Activated CD8-positive, alpha-beta memory T cell treated with anti-CD3 and anti-CD28 coated beads, Interleukin-2, amount 50 U/mL, for 48 hours (primary cell): Measurements from ENCODE around the gene NBPF12.
"Not testable (repeated sequence)": the region's sequence is repeated elsewhere in the genome, so short reads cannot be mapped to it uniquely, and the experiment has no call there.

Experiments
- DNase-seq: peaks from one replicate; pipeline ENCODE4 v3.0.0-alpha.2; 2020

Gene NBPF12

DNA sequence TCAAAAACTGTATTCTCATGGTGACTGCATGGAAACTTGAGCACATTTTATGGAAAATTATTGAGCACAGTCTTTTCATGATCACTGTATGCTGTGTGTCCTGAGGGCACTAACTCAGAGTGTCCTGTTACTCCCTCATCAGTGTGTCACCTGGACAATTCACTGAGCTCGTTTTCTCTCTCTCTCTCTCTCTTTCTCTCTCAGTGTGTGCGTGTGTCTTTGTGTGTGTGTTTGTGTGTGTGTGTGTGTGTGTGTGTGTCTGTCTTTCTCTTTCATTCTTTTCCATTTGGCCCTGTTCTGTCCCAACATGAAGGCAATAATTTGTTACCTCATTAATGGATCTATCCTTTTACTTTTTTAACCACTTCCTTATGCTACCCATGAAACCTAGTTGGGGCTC, 49.4 kb downstream of the NBPF12 start:
- DNase-seq: not testable (repeated sequence)

DNA sequence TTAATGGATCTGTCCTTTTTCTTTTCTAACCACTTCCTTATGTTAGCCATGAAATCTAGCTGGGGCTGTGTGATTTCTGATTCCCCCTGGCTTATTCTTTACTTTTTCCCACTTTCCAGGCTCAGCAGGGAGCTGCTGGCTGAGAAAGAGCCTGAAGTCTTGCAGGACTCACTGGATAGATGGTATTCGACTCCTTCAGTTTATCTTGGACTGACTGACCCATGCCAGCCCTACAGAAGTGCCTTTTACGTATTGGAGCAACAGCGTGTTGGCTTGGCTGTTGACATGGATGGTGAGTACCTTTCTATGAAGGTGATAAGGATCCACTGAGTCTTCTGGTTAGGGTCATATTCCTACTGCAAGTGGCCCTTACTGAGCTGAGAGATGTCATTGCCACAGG, 51.3 kb downstream of the NBPF12 start:
- DNase-seq: not testable (repeated sequence)

GRCh38 chr1:147008495-147008894, 70.4 kb downstream of the NBPF12 start:
- DNase-seq: not testable (repeated sequence)

DNA sequence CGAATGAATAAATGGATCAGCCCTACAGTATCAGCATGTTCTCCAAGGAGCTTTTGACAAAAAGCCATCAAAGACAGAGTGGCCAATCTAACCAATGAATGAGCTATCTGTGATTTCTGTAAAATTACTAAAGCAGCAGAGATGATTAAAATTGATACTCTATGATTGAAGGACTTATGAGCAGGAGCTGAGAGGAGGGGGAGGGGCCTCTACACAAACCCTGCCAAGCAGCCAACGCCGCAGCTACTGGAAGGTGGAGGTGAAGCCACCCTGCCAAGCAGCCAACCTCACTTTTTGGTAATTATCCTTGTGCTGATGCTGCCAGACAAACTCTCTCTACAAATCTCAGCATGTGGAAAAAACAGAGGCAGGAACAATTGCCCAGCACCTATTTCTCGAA, 88.9 kb downstream of the NBPF12 start:
- DNase-seq: not testable (repeated sequence)

DNA sequence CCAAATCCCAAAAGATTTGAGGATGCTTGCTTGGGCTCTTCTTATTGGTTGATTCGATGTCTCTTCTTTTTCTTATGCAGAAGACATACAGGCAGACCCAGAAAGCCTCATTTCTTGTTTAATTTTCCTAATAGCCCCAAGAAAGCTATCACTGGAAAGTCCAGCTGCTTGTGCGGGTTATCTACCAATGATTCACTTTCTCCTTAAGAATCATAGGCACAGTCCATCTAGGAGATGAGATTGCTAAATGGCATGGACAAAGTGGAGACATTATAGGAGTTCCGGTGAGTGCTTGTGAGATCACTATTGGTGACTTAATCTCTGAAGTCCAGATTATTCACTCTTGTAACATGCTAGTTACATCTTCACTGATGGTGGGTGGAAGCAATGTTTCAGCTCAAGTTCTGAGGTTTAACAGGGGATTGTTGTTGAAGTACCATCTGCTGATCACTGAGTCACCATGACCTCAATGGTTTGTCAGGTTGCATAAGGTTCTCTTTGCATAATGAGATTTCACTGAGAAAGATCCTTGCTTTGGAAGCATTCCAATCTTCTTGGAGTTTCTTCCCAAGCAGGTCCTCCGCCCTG, 92.0 kb downstream of the NBPF12 start:
- not testable (repeated sequence) for DNase-seq

DNA sequence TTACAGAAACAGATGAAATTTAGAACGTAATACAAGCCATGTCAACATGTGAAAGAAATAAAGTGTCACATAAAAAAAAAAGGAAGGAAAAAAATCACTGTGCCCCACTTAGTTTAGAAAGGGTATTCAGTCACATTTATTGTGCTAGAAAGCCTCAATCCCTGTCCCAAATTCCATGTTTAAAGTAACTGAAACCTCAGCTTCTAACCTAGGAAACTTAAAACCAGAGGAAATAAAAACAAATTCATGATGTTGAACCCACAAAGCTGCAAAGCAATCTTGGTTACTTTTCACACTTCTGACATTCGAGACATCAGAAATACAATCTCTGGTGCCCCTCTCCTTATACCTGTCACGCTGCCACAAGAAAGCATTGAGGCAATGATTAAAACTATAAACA, 101.8 kb downstream of the NBPF12 start:
- DNase-seq: no peak

DNA sequence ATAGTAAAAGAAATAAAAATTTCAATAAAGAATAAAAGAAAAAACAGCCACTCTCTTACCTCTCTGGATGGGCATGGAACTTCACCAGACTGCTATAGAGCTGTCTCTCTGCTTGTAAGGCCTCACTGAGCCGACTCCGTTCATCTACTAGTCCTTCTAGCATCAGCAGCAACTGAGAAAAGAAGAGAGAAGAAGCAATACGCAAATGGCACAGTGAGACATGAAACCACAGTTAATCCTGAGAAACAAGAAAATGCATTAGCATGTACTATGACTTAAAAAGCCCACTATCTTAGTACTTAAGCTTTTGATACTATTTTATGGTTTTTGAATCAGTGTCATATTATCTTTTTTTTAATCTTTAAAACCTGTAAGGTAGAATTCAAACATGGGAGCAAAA, 104.8 kb downstream of the NBPF12 start:
- DNase-seq: not testable (repeated sequence)

DNA sequence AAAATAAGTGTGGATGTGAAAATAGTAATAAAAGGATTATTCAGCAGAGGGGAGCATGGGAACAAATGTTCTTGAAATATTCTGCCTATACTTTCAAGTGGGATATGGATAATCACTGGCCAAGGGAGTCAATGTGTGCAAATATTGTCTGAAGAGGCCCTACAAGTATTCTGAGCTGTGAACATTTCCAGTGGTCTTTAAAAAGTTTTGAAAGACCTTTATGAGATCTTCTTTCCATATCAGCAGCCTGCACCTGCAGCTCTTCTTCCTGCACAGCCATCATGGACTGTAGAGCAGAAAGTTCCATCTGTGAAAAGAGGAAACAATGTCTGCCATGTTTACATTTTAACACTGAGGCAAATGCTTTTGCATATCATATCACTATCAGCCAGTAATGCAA, 106.4 kb downstream of the NBPF12 start:
- not testable (repeated sequence) for DNase-seq
